Activated naive CD8-positive, alpha-beta T cell treated with anti-CD3 and anti-CD28 coated beads, Interleukin-2, amount 10 ng/mL, durations not matched to agents 7 days and 5 days (primary cell): ENCODE measurements around the gene MERTK. TPM values are rescaled to one million over a fixed set of nuclear protein-coding genes. Genes with fewer than 3 reads are reported as not detected.
"Not testable (repeated sequence)": the region's sequence is repeated elsewhere in the genome, so short reads cannot be mapped to it uniquely, and the experiment has no call there.

Experiments used
- ATAC-seq: fragments of 150-1000 bp; cut with Tn5 transposase; one replicate; pipeline ENCODE4 v1.10.0; 2021; ENCODE audit warnings: low read depth, moderate library complexity
- POLR2A ChIA-PET: fragments of 350-600 bp; sonication (Branson Sonifier 250); formaldehyde crosslinking; loops from one replicate; lab custom pipeline; 2021; ENCODE audit warnings: antibody characterized with exemption; lab: Charles Lee
- DNase-seq: peaks from one replicate; pipeline ENCODE4 v3.0.0; 2021
- H3K27ac Mint-ChIP-seq: one replicate; pipeline ENCODE4 v1.8.0; 2022; ENCODE audit warnings: mild to moderate bottlenecking, mixed read lengths
- H3K27me3 Mint-ChIP-seq: one replicate; pipeline ENCODE4 v1.8.0; 2022; ENCODE audit warnings: mild to moderate bottlenecking, moderate library complexity, mixed read lengths
- H3K36me3 Mint-ChIP-seq: one replicate; pipeline ENCODE4 v1.8.0; 2021; ENCODE audit warnings: mild to moderate bottlenecking, mixed read lengths
- H3K4me1 Mint-ChIP-seq: one replicate; pipeline ENCODE4 v1.8.0; 2021; ENCODE audit warnings: mixed read lengths
- H3K4me3 Mint-ChIP-seq: one replicate; pipeline ENCODE4 v1.8.0; 2022; ENCODE audit warnings: mild to moderate bottlenecking, moderate library complexity, mixed read lengths
- H3K9me3 Mint-ChIP-seq: one replicate; pipeline ENCODE4 v1.8.0; 2021; ENCODE audit warnings: mixed read lengths
- total RNA-seq, 2 experiments: library from RNA; stranded (reverse); gene quantifications; one replicate each; pipeline ENCODE4 v1.2.3, GENCODE V29; 2021

Gene MERTK
- under 1 TPM; 0.74 to 0.89 TPM for total RNA-seq

DNA sequence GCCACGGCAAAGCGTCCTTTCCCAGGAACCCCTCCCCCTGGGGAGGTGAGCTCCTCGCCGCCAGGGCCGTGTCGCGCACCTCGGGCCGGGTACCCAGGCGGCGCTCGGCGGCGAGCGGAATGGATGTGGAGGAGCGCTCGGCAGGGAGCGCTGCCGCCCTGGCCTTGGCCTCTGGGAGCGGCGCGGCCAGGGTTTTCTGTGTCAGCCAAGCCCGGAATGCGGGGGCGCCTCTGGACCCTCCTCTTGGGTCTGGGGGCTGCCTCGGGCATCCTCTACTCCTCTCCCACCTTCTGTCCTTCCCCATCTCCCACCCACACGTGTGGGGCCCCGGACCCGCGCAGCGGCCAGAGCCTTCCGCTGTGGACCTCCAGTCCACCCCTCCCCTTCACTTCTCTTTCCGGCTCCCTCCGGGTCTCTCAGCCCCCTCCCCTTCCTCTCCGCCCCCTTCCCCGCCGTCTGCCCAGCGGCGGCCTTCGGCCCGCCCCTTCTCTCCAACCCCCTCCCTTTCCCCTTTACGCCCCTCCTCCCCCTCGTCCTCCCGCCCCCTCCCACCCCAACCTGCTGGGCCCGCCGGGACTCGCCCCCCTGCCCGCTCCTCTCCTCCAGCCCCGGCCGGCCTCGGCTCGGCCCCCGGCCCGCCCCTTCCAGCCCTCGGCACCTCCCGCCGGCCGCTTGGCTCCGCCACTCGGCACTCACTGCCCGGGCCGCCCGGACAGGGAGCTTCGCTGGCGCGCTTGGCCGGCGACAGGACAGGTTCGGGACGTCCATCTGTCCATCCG lies at the start of gene MERTK:
Gene MERTK (plus strand): TSS at position 684 of the 779 bp plus-strand sequence. CDS start 129 bp downstream, outside the sequence.
- POLR2A ChIA-PET = interaction anchor here (1.3 kb wide), 1 partner anchor 14 kb away, joined by 4 read pairs; the partner anchor contains the start of gene ANAPC1
- Mint-ChIP-seq H3K9me3 (no peaks in the 10 kb centered on the region), H3K36me3 (no peaks in the 10 kb centered on the region), H3K27me3 (peaks cover 49% of the 10 kb centered on the region), H3K4me1 (peaks cover 10% of the 10 kb centered on the region), H3K4me3 (peak within 1 kb of the TSS; percentile 75), H3K27ac (no peak within 1 kb of the TSS)
- DNase-seq (peak; percentile 72), ATAC-seq (peak; percentile 87)

GRCh38 chr2:111850646-111851045 lies 47.8 kb upstream of the MERTK start:
- ATAC-seq = peak; percentile 33
- H3K9me3 Mint-ChIP-seq, H3K27me3 Mint-ChIP-seq, H3K4me3 Mint-ChIP-seq, H3K27ac Mint-ChIP-seq, DNase-seq, POLR2A ChIA-PET, H3K4me1 Mint-ChIP-seq: not testable (repeated sequence)
- peaks cover 12% of the 10 kb centered on the region for H3K36me3 Mint-ChIP-seq

DNA sequence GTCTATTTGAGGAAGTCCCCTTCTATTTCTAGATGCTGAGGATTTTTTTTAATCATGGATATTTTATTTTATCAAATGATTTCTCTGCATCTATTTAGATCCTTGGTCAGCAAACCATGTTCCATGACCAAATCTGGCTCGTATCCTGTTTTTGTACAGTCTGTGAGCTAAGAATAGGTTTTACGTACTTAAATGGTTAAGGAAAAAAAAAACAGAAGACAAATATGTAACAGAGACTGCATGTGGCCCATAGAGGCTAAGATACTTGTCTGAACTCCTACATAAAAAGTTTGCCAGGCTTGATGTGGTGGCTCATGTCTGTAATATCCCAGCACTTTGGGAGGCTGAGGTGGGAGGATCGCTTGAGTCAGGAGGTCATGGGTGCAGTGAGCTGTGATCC lies 45.9 kb upstream of the MERTK start:
- H3K4me1 Mint-ChIP-seq, H3K9me3 Mint-ChIP-seq, H3K36me3 Mint-ChIP-seq, H3K4me3 Mint-ChIP-seq, DNase-seq, H3K27me3 Mint-ChIP-seq, H3K27ac Mint-ChIP-seq, POLR2A ChIA-PET, ATAC-seq: not testable (repeated sequence)

DNA sequence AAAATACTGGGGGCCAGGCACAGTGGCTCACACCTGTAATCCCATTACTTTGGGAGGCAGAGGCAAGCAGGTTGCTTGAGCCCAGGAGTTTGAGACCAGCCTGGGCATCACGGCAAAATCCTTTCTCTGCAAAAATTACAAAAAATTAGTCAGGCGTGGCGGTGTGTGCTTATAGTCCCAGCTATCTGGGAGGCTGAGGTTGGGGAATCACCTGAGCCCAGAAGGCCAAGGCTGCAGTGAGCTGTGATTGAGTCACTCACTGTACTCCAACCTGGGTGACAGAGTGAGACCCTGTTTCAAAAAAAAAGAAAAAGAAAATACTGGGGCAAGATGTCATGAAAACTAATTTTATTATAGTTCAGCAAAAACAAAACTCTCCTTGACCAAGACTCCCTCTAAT lies 38.4 kb upstream of the MERTK start:
- DNase-seq, POLR2A ChIA-PET, H3K4me1 Mint-ChIP-seq, H3K27ac Mint-ChIP-seq, ATAC-seq, H3K9me3 Mint-ChIP-seq, H3K27me3 Mint-ChIP-seq, H3K4me3 Mint-ChIP-seq: not testable (repeated sequence)
- H3K36me3 Mint-ChIP-seq = peaks cover 13% of the 10 kb centered on the region

DNA sequence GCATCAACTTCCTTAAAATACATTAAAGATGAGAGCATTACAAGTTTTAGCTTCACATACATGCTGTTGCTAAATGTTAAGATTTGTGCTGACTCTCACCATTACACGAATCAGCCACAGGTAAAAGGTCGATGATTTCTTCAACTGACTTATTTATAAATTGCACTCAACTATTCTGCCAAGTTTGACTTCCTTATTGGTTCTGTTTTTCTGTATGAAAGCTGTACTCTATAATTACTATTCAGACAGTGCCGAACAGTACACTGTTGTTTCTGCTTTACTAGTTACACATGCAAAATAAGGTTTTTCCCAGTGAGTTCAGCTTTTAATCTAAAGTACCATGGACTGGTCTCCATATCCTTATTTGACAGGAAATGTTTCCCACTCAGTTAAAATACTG lies 33.3 kb upstream of the MERTK start:
- ATAC-seq, H3K27me3 Mint-ChIP-seq, H3K36me3 Mint-ChIP-seq, H3K4me1 Mint-ChIP-seq, H3K9me3 Mint-ChIP-seq, POLR2A ChIA-PET, H3K27ac Mint-ChIP-seq, DNase-seq, H3K4me3 Mint-ChIP-seq: not testable (repeated sequence)

DNA sequence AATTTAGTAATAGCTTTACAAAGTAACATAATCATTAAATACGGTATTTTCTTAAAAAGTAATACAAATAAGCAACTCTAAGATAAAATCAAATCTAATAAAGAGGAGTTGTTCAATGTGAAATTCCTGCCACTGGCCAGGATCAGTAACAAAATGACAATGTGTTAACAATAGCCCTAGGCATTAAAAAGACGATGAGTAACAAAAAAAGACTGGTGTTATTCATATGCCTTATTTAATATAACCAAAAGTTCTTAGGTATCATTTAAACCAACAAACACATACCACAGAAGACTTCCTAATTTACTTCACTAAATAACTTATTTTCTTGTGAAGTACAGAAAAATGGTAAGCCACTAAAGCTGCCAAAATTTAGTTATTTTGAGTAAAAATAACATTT lies 25.6 kb upstream of the MERTK start:
- not testable (repeated sequence) for ATAC-seq

GRCh38 chr2:111883661-111884591 lies 14.5 kb upstream of the MERTK start, which contains the start of gene ANAPC1:
Gene ANAPC1, minus strand, starts transcription at chr2:111884193. Its CDS starts 3,368 bp downstream, at chr2:111880825.
- DNase-seq (peak; percentile 90), ATAC-seq (peak; percentile 95)
- Mint-ChIP-seq H3K4me3 (peak within 1 kb of the TSS; percentile 96), H3K36me3 (peaks cover 2% of the 10 kb centered on the region), H3K4me1 (peaks cover 16% of the 10 kb centered on the region), H3K9me3 (no peaks in the 10 kb centered on the region), H3K27ac (peak within 1 kb of the TSS; percentile 88), H3K27me3 (no peaks in the 10 kb centered on the region)
- POLR2A ChIA-PET = interaction anchor here (0.6 to 1.9 kb wide), 5 partner anchors 9 to 222 kb away, joined by 3 to 15 read pairs (median 3); partner anchors contain the start of genes MERTK and TMEM87B

More for the DNA sequence above, 25.6 kb upstream of the MERTK start:
- H3K27me3 Mint-ChIP-seq, H3K36me3 Mint-ChIP-seq, H3K9me3 Mint-ChIP-seq, H3K4me1 Mint-ChIP-seq, H3K27ac Mint-ChIP-seq, POLR2A ChIA-PET, H3K4me3 Mint-ChIP-seq, DNase-seq: not testable (repeated sequence)

DNA sequence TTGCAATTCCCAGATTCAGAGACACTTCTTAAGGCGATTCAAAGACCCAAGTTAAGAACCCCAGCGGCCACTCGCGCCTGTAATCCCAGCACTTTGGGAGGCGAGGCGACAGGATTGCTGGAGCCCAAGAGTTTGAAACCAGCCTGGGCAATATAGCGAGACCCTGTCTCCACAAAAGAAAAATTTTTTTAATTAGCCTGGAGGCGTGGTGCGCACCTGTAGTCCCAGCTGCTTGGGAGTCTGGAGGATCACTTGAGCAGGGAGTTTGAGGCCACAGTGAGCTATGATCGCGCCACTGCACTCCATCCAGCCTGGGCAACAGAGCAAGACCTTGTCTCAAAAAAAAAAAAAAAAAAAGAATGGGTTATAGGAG lies 13.8 kb upstream of the MERTK start:
- Mint-ChIP-seq H3K4me1 (peaks cover 16% of the 10 kb centered on the region), H3K27ac (peak overlapping the region; percentile 88), H3K36me3 (peaks cover 2% of the 10 kb centered on the region), H3K4me3 (peak overlapping the region; percentile 96), H3K9me3 (no peaks in the 10 kb centered on the region), H3K27me3 (no peaks in the 10 kb centered on the region)
- DNase-seq (peak; percentile 43), ATAC-seq (no peak)
- POLR2A ChIA-PET = interaction anchor here (1.4 to 1.9 kb wide), 2 partner anchors 13 to 171 kb away, joined by 4 to 15 read pairs; partner anchors contain the start of genes MERTK and TMEM87B

DNA sequence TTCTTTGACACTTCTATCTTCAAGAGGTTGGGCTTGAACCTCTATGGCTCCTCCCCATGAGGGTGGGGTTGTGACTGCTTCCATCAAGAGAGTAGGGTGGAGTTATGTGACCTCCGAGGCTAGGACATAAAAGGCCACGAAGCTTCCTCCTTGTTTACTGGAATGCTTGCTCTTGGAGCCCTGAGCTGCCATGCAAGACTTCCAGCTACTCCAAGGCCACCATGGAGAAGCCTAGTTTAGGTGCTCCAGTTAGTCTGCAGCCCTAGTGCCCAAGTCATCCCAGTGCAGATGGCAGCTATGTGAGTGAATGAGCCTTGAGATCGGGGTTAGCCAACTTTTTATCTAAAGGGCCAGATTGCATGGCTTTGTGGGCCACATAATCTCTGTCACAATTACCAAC lies 2.4 kb upstream of the MERTK start:
- no peaks in the 10 kb centered on the region for H3K9me3 Mint-ChIP-seq
- H3K27me3 Mint-ChIP-seq = peaks cover 36% of the 10 kb centered on the region
- POLR2A ChIA-PET = no interaction called here
- H3K4me1 Mint-ChIP-seq = peaks cover 10% of the 10 kb centered on the region
- no peaks in the 10 kb centered on the region for H3K36me3 Mint-ChIP-seq
- H3K27ac Mint-ChIP-seq = no peak overlapping the region
- ATAC-seq = no peak
- no peak for DNase-seq
- H3K4me3 Mint-ChIP-seq = no peak overlapping the region

DNA sequence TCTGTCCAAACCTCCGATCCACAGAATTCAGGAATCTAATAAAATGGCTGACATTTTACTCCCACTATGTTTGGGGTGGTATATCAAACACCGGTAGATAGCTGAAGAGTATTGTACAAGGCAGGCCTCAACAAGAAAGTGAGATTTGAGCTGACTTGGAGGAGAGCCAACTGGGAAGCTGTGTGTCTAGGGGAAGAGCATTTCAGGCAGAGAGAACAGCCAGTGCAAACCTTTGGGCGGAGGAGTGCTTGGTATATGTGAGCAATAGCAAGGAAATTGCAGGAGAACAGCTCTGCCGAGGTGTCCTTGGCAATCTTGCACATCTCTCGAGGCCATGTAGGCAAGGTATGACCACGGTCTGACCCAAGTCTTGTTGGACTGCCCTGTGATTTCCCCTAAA lies 1.8 kb upstream of the MERTK start:
- no peaks in the 10 kb centered on the region for H3K36me3 Mint-ChIP-seq
- DNase-seq = no peak
- H3K27ac Mint-ChIP-seq = no peak overlapping the region
- ATAC-seq = no peak
- H3K4me1 Mint-ChIP-seq = peaks cover 10% of the 10 kb centered on the region
- H3K4me3 Mint-ChIP-seq = no peak overlapping the region
- H3K9me3 Mint-ChIP-seq = no peaks in the 10 kb centered on the region
- POLR2A ChIA-PET = no interaction called here
- H3K27me3 Mint-ChIP-seq = peaks cover 42% of the 10 kb centered on the region

DNA sequence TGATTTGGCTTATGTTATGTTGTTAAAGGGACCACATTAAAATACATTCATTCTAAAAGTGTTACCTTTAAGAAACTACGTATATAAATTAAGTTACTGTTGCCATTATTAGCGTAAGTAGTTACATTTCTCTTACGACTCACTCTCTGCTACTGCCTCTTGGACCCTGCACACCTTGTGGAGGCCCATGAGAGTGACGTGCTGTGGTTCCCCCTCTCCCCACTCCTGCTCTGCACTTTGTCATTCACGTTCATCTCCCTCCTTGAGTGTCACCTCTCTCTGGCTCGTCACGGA lies 830 bp upstream of the MERTK start:
- Mint-ChIP-seq H3K9me3 (no peaks in the 10 kb centered on the region), H3K36me3 (no peaks in the 10 kb centered on the region), H3K4me3 (peak overlapping the region; percentile 75), H3K4me1 (peaks cover 10% of the 10 kb centered on the region), H3K27me3 (peaks cover 47% of the 10 kb centered on the region), H3K27ac (no peak overlapping the region)
- DNase-seq = no peak
- POLR2A ChIA-PET = interaction anchor here (1.3 kb wide), 1 partner anchor 13 kb away, joined by 4 read pairs; the partner anchor contains the start of gene ANAPC1
- peak; percentile 38 for ATAC-seq

- no peaks in the 10 kb centered on the region for H3K9me3 Mint-ChIP-seq
- H3K27ac Mint-ChIP-seq = no peak overlapping the region
- peak overlapping the region; percentile 70 for H3K4me3 Mint-ChIP-seq
- POLR2A ChIA-PET = interaction anchor here (0.7 to 1.3 kb wide), 2 partner anchors 15 to 304 kb away, joined by 3 to 4 read pairs; partner anchors contain the start of gene ANAPC1
- no peaks in the 10 kb centered on the region for H3K36me3 Mint-ChIP-seq
- ATAC-seq = peak; percentile 18
- H3K4me1 Mint-ChIP-seq = peaks cover 10% of the 10 kb centered on the region
- H3K27me3 Mint-ChIP-seq = peaks cover 49% of the 10 kb centered on the region
- peak; percentile 51 for DNase-seq
These were observed 502 bp downstream of the MERTK start for GRCh38 chr2:111898703-111899514.
